ENCODE measurements around the gene HOXC13.

HOXC13 gene

GRCh38 chr12:53950789-53951576 lies 12.4 kb downstream of the HOXC13 start:
- TF ChIP-seq CTCF (IDR thresholded peaks at IDR 0.05; ENCODE audit: borderline replicate concordance, control extremely low read depth, extremely low read depth, insufficient read depth, missing control alignments): no peak
- no peak for DNase-seq (ENCODE audit: low spot score)
- in situ Hi-C loops (cut with MboI; ENCODE audit: low sequenced_read_pairs, unreplicated experiment): no loop called here

- in situ Hi-C loops (cut with MboI; ENCODE audit: low sequenced_read_pairs, unreplicated experiment): no loop called here
- TF ChIP-seq CTCF (IDR thresholded peaks at IDR 0.05; ENCODE audit: borderline replicate concordance, control extremely low read depth, extremely low read depth, insufficient read depth, missing control alignments): no peak
- DNase-seq (ENCODE audit: low spot score): no peak
These were observed 13.1 kb downstream of the HOXC13 start for GRCh38 chr12:53951577-53952334.

- TF ChIP-seq CTCF (IDR thresholded peaks at IDR 0.05; ENCODE audit: borderline replicate concordance, control extremely low read depth, extremely low read depth, insufficient read depth, missing control alignments): no peak
- in situ Hi-C loops (cut with MboI; ENCODE audit: low sequenced_read_pairs, unreplicated experiment): no loop called here
- DNase-seq (ENCODE audit: low spot score): no peak
These were observed 13.7 kb downstream of the HOXC13 start for GRCh38 chr12:53952335-53952694.

GRCh38 chr12:53952871-53953734 lies 14.5 kb downstream of the HOXC13 start:
- TF ChIP-seq CTCF (IDR thresholded peaks at IDR 0.05; ENCODE audit: borderline replicate concordance, control extremely low read depth, extremely low read depth, insufficient read depth, missing control alignments): no peak
- no peak for DNase-seq (ENCODE audit: low spot score)
- in situ Hi-C loops (cut with MboI; ENCODE audit: low sequenced_read_pairs, unreplicated experiment): no loop called here

GRCh38 chr12:53953831-53954693 lies 15.4 kb downstream of the HOXC13 start:
- no peak for DNase-seq (ENCODE audit: low spot score)
- in situ Hi-C loops (cut with MboI; ENCODE audit: low sequenced_read_pairs, unreplicated experiment): no loop called here
- TF ChIP-seq CTCF (IDR thresholded peaks at IDR 0.05; ENCODE audit: borderline replicate concordance, control extremely low read depth, extremely low read depth, insufficient read depth, missing control alignments): no peak

Data from GM13976 (cell line).